HG03460 (cell line): ENCODE results near the gene OGN.
"Not testable (repeated sequence)": the region's sequence is repeated elsewhere in the genome, so short reads cannot be mapped to it uniquely, and the experiment has no call there.

Experiments
- ATAC-seq: cut with Tn5 transposase; IDR thresholded peaks from one replicate; pipeline ENCODE4 v1.9.1; 2021; ENCODE audit not compliant: unreplicated experiment

Gene OGN, protein sequence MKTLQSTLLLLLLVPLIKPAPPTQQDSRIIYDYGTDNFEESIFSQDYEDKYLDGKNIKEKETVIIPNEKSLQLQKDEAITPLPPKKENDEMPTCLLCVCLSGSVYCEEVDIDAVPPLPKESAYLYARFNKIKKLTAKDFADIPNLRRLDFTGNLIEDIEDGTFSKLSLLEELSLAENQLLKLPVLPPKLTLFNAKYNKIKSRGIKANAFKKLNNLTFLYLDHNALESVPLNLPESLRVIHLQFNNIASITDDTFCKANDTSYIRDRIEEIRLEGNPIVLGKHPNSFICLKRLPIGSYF

DNA sequence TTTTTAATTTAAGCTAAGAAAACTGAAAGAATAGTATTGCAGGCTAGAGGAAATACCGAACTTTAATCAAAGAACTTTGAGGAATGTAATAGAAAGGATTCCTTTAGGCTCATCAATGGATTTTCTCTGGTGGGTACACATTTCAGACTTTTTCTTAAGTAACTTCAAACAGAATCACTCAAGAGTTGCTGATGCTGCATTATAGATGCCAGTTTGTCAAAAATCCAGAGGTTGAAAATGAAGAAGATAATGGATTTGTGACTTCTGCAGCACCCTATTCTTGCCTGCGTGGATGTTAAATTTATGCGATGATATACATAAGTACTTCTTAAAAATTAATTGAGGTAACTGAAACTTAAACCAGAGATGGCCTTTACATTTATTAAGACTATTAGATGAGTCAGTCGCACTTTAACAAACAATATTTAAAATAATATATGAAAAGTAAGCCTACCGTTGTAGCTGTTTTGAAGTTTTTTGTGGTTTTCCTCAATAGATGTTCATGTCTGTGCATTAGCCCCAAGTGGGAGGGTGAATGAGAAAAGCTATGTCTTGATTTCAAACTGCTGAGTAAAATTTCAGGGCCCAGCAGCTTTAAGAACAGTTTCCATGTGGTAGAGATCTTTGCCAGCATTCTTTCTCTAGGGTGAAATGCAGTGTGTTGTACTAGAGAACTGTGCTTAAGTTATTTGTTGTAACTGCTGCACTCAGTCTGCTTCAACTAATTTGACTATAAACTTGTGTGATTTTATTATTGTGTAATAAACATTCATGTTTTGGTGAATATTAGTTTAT, at the start of gene OGN:
Gene OGN (minus strand): TSS at position 537 of the 795 bp plus-strand sequence. CDS start 1,171 bp downstream, outside the sequence.
- ATAC-seq: no peak

DNA sequence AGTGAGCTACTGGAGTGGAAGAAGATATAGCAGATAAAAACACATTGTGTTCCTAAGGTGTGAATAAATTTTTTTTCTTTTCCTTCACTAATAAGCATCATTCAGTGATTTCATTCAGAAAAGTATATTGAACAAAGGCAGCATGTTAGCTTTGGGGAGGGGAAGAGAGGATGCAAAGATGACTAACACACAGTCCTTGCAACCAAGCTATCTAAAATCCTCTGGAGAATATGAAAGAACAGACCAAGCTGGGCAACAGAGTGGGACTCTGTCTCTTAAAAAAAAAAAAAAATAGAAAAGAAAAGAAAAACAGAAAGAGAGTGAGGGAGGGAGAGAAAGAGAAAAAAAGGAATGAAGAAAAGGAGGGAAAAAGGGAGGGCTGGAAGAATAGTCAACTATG, 42.2 kb upstream of the OGN start:
- ATAC-seq: no peak

DNA sequence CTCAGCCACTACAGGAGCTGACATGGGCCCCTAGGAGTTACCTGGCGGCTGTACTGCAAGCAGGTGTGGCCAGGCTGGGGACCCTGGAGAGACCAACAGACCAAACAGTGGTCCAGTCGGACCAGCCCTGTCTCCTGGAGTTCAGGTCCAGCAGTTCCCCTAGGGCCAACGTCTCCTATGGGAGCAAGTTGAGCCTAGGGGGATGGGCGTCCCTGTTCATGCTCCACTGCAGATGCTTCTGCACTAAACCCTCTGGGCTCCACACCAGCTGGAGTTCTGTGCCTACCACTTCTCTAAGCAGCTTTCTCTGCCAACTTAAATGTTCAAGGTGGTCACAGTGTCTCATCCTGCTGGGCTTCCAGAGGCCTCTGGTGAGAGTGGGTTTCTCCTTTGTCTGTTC, 40.5 kb upstream of the OGN start:
- no peak for ATAC-seq

DNA sequence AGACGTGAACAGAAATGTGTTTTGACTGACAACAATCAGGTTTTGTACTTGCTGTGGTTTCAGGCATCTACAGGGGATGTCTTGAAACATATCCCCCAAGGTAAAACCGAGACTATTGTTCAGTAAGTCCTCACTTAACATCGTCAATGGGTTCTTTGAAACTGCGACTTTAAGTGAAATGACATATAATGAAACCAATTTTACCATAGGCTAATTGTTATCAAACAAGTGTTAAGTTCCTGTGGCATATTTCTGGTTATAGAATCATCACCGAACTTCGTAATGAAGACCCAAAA, 36.3 kb upstream of the OGN start:
- no peak for ATAC-seq

DNA sequence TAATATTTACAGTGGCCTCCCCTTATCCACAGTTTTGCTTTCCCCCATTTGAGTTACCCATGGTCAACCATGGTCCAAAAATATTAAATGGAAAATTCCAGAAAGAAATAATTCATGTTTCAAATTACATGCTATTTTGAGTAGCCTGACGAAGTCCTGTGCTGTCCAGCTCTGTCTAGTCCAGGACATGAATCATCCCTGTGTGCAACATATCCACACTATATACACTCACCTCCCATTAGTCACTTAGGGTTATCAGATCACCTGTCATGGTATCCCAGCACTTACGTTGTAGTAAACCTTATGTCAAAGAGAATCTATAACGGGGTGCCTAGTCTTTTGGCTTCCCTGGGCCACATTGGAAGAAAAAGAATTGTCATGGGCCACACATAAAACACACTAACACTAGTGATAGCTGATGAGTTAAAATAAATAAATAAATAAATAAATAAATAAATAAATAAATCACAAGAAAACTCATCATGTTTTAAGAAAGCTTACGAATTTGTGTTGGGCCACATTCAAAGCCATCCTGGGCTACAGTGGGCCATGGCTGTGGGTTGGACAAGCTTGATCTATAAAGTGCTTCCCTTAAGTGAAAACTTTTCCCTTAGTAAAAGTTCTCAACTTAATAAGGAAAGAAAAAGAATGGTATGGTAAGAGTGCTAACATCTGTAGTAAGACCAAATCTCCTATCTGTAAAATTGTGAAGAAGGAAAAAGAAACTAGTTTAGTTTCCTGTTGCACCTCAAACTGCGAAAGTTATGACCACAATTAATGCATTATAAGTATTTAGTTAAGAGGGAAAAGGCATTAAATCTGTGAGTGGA, 35.8 kb upstream of the OGN start:
- ATAC-seq: no peak

DNA sequence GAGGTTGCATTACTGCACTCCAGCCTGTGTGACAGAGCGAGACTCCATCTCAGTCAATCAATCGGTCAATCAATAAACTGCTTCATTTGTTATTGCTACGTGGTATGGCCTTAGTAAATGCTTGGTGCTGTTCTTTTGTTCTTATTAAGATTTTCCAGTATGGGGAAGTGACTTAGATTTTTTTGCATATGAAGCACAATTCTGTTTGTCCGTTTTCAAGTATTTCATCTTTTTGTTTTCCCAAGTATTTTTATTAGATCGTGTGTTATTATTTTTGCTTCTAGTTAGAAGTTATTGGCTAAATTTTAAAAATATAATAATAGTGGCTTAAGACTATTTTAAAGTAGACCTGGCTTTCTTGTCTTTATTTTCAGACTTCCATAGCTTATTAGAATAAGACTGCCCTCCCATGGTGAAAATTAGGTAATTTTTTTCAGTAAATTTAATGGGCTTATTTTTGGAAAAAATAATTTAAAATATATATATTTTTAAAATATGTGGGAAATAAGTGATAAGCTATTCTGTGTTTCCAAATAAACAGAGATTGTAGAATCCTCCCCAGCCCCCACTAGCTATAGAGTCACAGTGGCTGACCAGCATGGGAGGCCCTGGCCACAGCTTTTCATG, 34.6 kb upstream of the OGN start:
- ATAC-seq: no peak

DNA sequence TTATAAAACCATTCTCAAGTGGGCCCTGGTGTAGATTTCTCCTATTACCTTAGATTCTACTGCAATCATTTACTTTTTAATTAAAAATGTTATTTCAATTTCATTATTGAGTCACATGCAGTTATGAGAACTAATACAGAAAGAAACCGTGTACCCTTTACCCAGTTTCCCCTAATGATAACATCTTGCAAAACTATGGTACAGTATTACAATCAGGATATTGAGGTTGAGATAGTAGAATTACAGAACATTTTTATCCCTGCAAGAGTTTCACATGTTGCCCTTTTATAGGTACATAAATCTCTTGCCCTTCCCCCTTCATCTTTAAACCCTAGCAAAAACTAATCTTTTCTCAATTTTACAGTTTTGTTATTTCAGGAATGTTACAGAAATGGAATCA, 30.9 kb upstream of the OGN start:
- no peak for ATAC-seq

DNA sequence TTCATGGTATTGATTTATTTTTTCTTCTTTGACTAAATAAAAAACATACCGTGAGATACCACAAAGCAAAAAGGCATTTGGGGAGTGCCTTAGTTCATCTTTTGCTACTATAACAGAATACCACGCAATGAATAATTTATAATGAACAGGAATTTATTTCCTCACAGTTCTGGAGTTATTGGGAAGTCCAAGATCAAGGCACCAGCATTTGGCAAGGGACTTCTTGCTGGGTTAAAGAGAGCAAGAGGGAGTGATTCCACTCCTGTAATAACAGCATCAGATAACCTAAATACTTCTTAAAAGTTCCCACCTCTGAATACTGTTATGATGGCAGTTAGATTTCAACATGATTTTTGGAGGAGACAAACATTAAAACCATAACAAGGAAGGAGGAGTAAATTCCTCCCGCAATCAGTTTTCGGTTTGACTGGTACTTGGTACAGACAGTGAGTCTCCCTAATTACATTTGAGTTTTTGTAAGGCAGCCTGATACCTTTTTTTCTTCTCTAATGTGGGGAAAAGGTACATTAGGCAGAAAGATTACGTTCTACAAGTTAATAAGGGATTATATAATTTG, 28.7 kb upstream of the OGN start:
- ATAC-seq: no peak

DNA sequence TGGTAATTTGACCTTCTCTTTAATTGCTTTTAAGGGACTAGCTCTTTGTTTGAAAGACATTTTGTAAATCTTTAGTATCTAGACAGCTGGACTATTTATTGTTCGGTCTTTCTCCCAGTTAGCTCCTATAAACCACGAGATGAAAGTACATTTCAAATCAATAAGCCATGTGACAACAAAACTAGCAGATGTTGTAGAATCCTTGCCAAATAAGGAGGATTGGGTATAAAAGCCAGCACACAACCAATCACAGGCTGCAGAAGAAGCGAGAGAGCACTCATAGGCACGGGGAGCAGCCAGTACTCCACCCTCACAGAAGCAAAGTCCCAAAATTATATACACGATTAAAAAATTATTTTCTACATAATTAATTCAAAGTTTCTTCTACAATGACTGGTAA, 28.0 kb upstream of the OGN start:
- no peak for ATAC-seq

DNA sequence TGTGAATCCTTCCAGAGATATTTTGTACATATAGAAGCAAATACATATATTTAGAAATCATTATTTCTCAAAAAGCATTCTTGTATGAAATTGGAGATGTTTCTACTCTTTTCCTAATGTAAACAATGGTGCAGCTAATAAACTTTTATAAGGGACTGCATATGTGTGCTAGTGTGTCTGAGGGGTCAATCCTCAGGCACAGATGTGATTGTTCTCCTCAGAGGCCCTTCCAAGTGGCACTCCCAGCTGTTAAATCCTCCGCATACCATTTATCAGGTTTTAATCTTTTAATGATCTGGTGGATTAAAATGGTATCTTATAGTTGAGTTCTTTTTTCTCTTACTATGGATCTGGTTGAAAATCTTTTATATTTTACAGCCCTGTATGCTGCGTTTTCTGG, 25.5 kb upstream of the OGN start:
- no peak for ATAC-seq

DNA sequence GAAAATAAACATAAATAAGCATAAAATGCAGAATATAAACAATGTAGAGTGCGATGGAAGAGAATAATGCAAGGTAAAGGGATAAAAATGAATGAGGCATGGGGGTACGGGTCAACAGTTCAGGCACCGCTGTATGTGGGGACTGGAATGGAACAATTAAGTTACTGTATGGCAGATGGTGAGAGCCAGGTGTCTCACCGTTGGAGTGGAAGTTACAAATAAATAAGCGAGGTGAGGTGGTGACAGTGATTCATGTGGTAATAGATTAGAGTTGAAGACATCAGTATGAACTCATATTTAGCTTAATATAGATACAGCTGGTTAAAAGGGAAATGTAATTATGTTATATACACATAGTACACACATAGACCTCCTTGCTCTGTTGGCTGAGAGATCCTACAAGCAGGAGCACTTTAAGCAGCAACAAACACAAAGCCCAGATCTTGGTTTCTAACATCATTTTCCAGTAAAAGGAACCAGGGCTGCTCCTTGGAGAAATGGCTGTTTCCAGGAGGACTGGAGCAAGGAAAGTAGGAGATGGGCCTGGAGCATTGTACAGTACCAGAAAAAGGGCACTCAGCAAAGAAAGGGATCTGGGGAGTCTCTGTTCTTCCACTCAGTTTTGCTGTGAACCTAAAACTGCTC, 22.2 kb upstream of the OGN start:
- ATAC-seq: no peak

DNA sequence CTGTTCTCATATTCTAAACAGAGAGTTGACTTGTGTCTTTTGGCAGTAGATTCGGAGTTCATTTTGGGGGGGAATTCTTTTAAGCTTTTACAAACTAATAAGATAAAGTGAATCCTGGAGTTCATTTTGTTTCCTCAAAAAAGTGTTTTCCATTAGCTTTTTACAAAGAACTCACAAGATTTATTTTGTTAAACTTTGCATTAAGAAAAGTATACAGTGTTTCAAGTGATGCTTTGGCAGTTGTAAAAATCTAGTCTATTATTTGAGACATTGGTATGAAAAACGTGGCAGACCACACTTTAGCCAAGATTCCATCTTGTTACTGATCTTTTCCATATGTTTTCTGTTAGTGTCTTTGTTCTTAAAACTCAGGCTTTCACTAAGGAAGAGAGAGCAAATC, 21.1 kb upstream of the OGN start:
- ATAC-seq: no peak

DNA sequence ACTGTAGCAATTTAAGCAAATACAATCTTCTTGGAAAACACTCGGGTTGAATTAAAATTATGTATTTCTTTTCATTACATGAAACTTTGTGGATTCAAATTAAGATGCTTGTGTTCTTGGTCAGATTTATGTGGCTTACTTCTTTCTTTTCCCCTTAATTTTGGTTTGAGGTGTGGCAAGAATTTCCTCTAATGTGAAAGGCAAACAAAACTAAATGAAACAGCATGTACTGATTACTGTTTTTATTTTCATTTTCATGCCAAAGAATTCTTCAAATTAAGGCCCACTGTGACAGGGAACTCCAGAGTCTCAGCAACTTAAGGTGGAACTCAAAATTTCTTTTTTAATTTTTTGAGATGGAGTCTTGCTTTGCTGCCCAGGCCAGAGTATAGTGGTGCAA, 20.0 kb upstream of the OGN start, which contains the start of gene OMD:
Gene OMD (minus strand): TSS at position 132 of the 400 bp plus-strand sequence. CDS start 6,913 bp downstream, outside the sequence.
- ATAC-seq: no peak

DNA sequence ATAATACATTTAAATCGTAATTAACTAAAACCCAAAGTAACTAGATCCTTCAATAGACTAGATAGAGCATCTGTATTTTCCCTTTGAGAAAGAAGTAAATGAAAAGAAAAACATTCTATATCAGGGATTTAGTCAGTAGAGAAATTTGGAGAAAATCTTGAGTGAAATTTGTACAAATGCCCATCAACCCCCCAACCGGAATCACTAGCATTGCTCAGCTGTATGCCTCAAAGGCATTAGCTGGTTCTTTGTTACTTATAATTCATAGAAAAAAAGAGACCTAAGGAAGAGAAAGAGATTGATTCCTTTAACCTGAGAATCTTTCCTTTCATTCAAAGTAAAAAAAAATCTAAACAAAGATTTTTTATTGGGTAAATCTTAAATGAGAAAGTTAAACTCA, 19.2 kb upstream of the OGN start:
- no peak for ATAC-seq

DNA sequence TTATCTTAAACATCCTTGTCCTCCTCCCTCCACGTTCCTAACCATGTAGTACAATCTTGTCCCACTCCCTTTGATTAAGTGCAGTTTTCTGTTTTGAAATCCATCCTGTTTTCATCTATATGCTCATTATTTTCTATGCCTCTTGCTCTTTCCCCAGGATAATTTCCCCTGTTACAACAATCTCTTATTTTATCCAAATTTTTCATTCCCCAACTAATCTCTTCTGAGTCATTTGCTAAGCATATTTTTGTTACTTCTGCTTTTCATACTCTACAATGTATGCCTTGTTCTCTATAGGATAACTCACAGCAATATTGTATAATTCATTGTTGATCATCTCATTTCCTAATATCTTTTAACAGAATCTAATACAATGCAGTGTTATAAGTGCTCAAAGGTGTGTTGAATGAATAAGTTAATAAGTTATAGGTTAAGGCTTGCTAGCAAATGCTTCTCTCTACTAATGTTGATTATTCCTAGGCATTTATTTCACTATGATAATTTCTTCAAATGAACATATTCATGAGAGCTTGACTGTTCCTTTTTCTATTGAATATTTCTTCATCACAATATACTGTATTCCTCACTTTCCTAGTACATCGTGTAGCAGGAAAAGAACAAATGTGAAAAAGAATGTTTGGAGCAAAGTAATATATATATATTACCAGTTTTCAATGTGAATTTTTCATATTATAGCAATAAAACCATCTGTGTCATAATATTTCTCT, 18.4 kb upstream of the OGN start:
- ATAC-seq: no peak

DNA sequence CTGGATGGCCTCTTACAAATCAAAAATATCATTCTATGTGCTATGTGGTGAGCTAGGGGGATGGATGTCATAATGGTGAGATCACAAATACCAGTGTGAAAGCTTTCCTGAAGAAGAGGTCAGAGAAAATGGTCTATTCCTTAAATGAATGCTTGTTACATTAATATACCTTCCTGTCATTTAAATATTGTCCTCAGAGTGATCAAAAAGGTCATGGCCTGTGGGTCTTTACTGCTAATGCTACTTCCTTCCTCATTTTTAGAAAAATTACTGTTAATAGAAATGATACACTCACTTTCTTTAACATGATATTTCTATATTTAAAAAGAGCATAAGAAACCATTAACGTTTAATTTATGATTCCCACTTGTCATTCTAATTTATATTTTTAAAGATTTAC, 10.2 kb upstream of the OGN start:
- no peak for ATAC-seq

DNA sequence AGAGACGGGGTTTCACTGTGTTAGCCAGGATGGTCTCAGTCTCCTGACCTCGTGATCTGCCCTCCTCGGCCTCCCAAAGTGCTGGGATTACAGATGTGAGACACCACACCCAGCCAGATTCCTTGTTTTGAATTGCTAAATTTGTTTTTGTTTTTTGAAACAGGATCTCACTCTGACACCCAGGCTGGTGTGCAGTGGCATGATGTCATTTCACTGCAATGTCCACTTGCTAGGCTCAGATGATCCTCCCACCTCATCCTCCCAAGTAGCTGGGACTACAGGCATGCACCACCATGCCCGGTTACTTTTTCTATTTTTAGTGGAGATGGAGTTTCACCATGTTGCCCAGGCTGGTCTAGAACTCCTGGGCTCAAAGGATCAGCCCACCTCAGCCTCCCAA, 6.8 kb upstream of the OGN start:
- ATAC-seq: not testable (repeated sequence)

DNA sequence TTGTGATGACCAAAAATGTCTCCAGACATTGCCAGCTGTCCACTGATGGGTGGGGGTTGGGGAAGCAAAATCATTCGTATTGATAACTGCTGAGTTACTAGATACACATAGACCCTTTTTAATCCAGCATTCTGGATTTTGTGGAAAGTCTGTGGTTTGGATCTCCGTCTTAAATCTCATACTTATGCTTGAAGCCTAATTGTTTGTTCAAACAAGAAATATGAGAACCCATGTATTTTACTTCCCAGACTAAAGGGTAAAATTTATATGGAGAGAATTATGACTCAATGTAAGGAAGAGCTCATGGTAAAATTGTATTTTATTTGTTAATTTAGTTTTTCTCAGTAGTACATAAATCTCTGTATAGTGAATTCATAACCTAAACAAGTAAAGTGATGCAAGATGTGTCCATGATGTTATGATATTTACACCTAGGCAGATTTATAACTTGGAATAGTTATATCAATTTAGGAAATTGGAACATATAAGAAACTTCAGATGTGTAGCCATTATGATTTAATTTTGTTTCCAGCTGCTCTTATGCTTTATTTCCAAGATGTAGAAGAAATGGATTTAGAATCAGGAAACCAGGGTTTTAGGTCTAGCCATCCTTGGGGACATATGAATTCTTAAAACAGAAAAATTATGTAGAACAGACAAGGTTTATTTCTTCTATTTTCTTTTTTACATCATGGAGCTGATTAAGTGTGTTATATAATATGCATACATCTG, 4.5 kb upstream of the OGN start:
- ATAC-seq: no peak

DNA sequence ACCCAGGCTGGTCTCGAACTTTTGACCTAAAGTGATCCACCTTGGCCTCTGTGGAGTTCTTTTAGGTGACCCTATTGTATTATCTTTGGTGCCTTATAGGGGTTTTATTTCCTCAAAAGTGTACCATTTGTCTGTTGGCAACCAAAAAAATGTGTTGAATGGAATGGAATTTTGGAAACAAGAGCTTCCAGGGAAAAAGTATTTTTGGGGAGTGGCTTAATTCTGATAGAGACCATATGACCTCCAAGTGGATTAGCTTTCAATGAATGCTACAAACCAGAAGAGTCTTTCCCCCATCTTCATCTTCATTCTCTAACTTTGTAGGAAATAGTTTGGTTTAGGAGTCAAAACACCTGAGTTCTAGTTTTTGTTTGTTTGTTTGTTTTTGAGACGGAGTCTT, 3.4 kb upstream of the OGN start:
- no peak for ATAC-seq
